PC-9 (cell line): Measurements from ENCODE around the gene NUDCD3. TPM values are rescaled to one million over a fixed set of nuclear protein-coding genes. Genes with fewer than 3 reads are reported as not detected.

ENCODE experiments used
- BruUV-seq: library from RNA; stranded (reverse); fragments of 400-500 nt; replicated peaks from 2 replicates; lab custom pipeline; 2021; lab: Mats Ljungman, UMichigan
- CTCF ChIA-PET: fragments of 300-600 bp; sonication (Branson Sonifier 250); formaldehyde crosslinking; loops from one replicate; lab custom pipeline; 2022; ENCODE audit warnings: antibody characterized with exemption; lab: Charles Lee
- POLR2A ChIA-PET: fragments of 300-600 bp; sonication (Branson Sonifier 250); formaldehyde crosslinking; loops from one replicate; lab custom pipeline; 2022; ENCODE audit warnings: antibody characterized with exemption; ENCODE audit not compliant: unreplicated experiment; lab: Charles Lee
- DNase-seq, 2 experiments: peaks; one replicate each; pipeline versions ENCODE4 v3.0.0 to v3.0.0-alpha.2; 2015 to 2022; ENCODE audit warnings: mixed read lengths in 1 of 2
- H2AFZ ChIP-seq: fragments of 200-600 bp; sonication (generic); 2 replicates; pipeline ENCODE4 v1.8.1; 2017; ENCODE audit warnings: antibody characterized with exemption
- H3F3A ChIP-seq: fragments of 200-600 bp; sonication (generic); 2 replicates; pipeline ENCODE4 v1.8.1; 2017; ENCODE audit warnings: antibody characterized with exemption, mild to moderate bottlenecking, low read depth; ENCODE audit not compliant: insufficient read depth
- H3K27ac ChIP-seq: fragments of 200-600 bp; sonication (generic); 2 replicates; pipeline ENCODE4 v1.6.1; 2016; ENCODE audit warnings: mixed run types
- H3K27me3 ChIP-seq: fragments of 200-600 bp; sonication (generic); 2 replicates; pipeline ENCODE4 v1.6.1; 2016; ENCODE audit warnings: low read depth, mixed run types; ENCODE audit not compliant: insufficient read depth
- H3K36me3 ChIP-seq: fragments of 200-600 bp; sonication (generic); 2 replicates; pipeline ENCODE4 v1.6.1; 2016; ENCODE audit warnings: low read depth, mixed run types
- H3K4me1 ChIP-seq: fragments of 200-600 bp; sonication (generic); replicated peaks from 2 replicates; pipeline ENCODE4 v1.6.1; 2016; ENCODE audit warnings: mixed run types; ENCODE audit not compliant: insufficient read depth
- H3K4me2 ChIP-seq: fragments of 200-600 bp; sonication (generic); 2 replicates; pipeline ENCODE4 v1.6.1; 2017; ENCODE audit warnings: mixed run types
- H3K4me3 ChIP-seq: fragments of 200-600 bp; sonication (generic); 2 replicates; pipeline ENCODE4 v1.6.1; 2016; ENCODE audit warnings: mixed run types
- H3K79me2 ChIP-seq: fragments of 200-600 bp; sonication (generic); 2 replicates; pipeline ENCODE4 v1.6.1; 2017; ENCODE audit warnings: low read depth, mixed run types
- H3K9me2 ChIP-seq: fragments of 200-600 bp; sonication (generic); 2 replicates; pipeline ENCODE4 v1.8.1; 2017; ENCODE audit warnings: mild to moderate bottlenecking; ENCODE audit not compliant: insufficient read depth
- H3K9me3 ChIP-seq: fragments of 200-600 bp; sonication (generic); 2 replicates; pipeline ENCODE4 v1.8.1; 2016; ENCODE audit warnings: low read depth; ENCODE audit not compliant: insufficient read depth
- H4K20me1 ChIP-seq: fragments of 200-600 bp; sonication (generic); 2 replicates; pipeline ENCODE4 v1.8.1; 2017; ENCODE audit not compliant: insufficient read depth
- EZH2 ChIP-seq: fragments of 200-600 bp; sonication (generic); IDR thresholded peaks from 2 replicates; pipeline ENCODE4 v1.8.0; 2017; ENCODE audit warnings: antibody characterized with exemption, low read depth
- intact Hi-C: fragments of 100-400 bp; cut with micrococcal nuclease; formaldehyde crosslinking; loops from one replicate; pipeline ENCODE4 v1.10.0; 2022; ENCODE audit not compliant: unreplicated experiment
- total RNA-seq: library from RNA; stranded (reverse); gene quantifications from 2 replicates; pipeline ENCODE4 v1.2.3, GENCODE V29; 2021
- TF ChIP-seq, protein P1 (sequence below): fragments of 200-600 bp; sonication (generic); conservative IDR thresholded peaks from 2 replicates; pipeline ENCODE4 v1.6.1; 2017; ENCODE audit warnings: mixed run types, antibody characterized with exemption, mild to moderate bottlenecking, moderate library complexity

NUDCD3 gene
- total RNA-seq, 1 experiment from 2014 or later, result 149 TPM

DNA sequence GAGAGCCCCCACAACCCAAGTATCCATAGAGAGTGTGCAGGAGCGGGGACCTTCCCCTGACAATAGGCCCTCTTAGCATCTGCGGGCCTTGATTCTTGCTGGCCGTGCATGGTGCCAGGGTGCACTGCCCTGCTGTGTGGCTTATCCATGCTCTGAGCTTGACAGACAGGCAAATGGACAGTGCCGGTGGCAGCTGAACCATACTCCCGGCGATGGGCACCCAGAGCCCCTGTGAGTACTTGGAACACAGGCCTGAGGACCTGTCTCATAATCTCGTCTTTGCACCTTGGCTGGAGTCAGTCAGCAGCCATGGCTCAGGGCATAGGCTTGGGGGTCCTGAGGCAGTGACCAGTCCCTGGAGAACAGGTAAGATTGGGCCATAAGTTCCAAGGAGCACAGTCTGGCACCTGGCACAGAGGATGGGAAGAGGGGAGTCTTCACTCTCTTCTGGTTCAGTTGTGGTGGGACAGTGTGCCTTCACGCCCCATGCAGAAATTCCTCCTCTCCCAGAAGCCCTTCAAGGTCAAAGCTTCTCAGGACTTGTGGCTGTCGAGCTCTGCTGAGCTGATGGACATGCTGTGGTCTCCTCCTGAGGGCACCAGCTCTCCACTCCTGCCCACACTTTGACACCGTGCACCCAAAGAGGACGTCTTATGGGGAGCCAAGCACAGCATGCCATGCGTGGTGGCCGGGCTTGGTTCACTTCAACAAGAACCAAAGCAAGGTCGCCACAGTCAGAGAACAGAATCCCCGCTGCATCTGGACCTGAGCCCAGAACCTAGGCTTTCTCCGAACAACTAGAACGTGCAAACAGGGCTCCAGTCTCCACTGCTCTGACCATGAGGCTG, 105.6 kb downstream of the NUDCD3 start:
- ChIA-PET CTCF (no interaction called here), POLR2A (no interaction called here)
- no peak overlapping the region for H3K27ac ChIP-seq
- no peak for DNase-seq
- H3K4me1 ChIP-seq, result peaks cover 19% of the 10 kb centered on the region
- 0 out of 2 replicates have a peak, but pooled peaks cover 10% of the 10 kb centered on the region for H3K36me3 ChIP-seq
- H2AFZ ChIP-seq, result no peak overlapping the region
- TF ChIP-seq, protein P1, sequence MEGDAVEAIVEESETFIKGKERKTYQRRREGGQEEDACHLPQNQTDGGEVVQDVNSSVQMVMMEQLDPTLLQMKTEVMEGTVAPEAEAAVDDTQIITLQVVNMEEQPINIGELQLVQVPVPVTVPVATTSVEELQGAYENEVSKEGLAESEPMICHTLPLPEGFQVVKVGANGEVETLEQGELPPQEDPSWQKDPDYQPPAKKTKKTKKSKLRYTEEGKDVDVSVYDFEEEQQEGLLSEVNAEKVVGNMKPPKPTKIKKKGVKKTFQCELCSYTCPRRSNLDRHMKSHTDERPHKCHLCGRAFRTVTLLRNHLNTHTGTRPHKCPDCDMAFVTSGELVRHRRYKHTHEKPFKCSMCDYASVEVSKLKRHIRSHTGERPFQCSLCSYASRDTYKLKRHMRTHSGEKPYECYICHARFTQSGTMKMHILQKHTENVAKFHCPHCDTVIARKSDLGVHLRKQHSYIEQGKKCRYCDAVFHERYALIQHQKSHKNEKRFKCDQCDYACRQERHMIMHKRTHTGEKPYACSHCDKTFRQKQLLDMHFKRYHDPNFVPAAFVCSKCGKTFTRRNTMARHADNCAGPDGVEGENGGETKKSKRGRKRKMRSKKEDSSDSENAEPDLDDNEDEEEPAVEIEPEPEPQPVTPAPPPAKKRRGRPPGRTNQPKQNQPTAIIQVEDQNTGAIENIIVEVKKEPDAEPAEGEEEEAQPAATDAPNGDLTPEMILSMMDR, result no peak
- TF ChIP-seq EZH2, result no peak
- peaks cover under 1% of the 10 kb centered on the region; the same call in 1 of the 2 replicates for H3F3A ChIP-seq
- no peaks in the 10 kb centered on the region for H3K79me2 ChIP-seq
- H4K20me1 ChIP-seq, result no peaks in the 10 kb centered on the region
- H3K9me2 ChIP-seq, result no peaks in the 10 kb centered on the region
- H3K9me3 ChIP-seq, result no peaks in the 10 kb centered on the region
- no peaks in the 10 kb centered on the region for H3K27me3 ChIP-seq
- H3K4me2 ChIP-seq, result no peak overlapping the region
- no TSS peak for BruUV-seq
- H3K4me3 ChIP-seq, result no peak overlapping the region
- intact Hi-C loops, result loop anchor here (5.0 kb wide), 1 partner anchor 143 kb away; no protein-coding TSS in a partner anchor

DNA sequence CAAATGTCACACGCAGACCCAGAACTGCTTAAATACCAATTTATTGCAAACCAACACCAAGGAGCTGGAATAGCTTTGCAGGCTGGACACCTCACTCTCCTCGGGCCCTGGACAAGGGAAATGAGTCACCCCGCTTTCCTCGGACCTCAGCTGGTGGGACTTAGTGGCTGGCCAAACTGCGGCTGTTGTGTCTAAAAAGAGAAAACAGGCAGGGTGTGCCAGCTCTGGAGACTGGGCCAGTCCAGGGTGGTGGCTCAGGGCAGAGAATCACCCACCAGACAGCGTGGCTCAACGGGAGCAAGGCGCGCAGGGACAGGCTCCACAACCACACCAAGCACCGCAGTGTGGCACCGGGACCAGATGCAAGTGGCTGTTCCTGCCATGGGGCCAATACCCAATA, 106.9 kb downstream of the NUDCD3 start:
- TSS peak; percentile 4 for BruUV-seq
- Histone ChIP-seq H3K4me1 (peaks cover 31% of the 10 kb centered on the region), H3K27me3 (no peaks in the 10 kb centered on the region), H3K9me2 (no peaks in the 10 kb centered on the region), H3K79me2 (no peaks in the 10 kb centered on the region), H4K20me1 (no peaks in the 10 kb centered on the region), H3K4me3 (no peak overlapping the region), H3K4me2 (no peak overlapping the region), H3F3A (peaks cover 11% of the 10 kb centered on the region; the same call in 1 of the 2 replicates), H3K27ac (no peak overlapping the region), H3K36me3 (0 out of 2 replicates have a peak, but pooled peaks cover 10% of the 10 kb centered on the region), H3K9me3 (no peaks in the 10 kb centered on the region), H2AFZ (no peak overlapping the region)
- TF ChIP-seq, protein P1, result no peak
- no peak for TF ChIP-seq EZH2
- ChIA-PET POLR2A (interaction anchor here (0.8 kb wide), 1 partner anchor 590 kb away, joined by 4 read pairs; no protein-coding TSS in a partner anchor), CTCF (interaction anchor here (1.1 kb wide), 1 partner anchor 9 kb away, joined by 3 read pairs; no protein-coding TSS in a partner anchor)
- intact Hi-C loops, result loop anchor here (5.0 kb wide), 1 partner anchor 141 kb away; no protein-coding TSS in a partner anchor
- peak in 1 of 2 experiments; percentile 48 for DNase-seq

DNA sequence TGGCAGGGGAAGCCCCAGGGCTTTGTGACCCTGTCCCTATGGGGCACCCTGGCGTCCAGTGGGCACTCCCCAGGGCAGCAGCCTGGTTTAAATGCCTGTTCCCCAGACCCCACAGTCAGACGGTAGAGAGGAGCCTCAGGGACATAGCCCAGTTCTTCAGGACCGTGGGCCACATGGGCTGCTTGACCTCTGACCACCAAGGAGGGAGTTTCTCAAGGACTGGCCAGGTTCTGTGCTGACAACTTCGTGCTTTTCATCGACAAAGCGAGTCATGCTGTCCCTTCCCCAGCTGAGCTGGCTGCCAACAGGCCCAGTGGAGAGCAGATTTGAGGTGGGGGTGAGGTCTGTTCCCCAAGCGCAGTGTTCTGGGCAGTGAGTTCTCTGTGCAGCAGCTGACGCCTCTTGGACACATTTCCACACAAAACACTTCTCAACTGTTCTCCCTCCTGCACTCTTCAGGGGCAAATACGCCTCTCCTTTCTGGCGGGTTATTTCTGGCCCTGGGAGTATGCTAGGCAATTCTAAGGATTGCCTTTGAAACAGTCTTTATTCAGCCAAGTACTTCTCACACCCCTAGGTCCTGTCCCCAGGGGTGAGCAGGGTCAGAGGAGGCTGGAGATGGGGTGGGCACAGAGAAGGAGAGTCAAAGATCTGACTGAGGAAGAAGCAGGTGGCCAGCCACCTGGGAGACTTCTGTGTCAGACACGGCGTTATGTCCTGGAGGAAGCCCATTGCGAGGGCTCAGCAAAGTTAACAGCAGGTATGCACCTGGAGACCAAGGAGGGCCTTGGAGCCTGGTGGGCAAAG, 107.8 kb downstream of the NUDCD3 start:
- H3K4me2 ChIP-seq, result no peak overlapping the region
- H3F3A ChIP-seq, result peaks cover 15% of the 10 kb centered on the region; the same call in 1 of the 2 replicates
- H3K4me1 ChIP-seq, result peaks cover 40% of the 10 kb centered on the region
- H3K9me3 ChIP-seq, result no peaks in the 10 kb centered on the region
- no peak overlapping the region for H3K27ac ChIP-seq
- DNase-seq, result no peak
- intact Hi-C loops, result loop anchor here (5.0 kb wide), 1 partner anchor 140 kb away; no protein-coding TSS in a partner anchor
- H3K36me3 ChIP-seq, result 0 out of 2 replicates have a peak, but pooled peaks cover 10% of the 10 kb centered on the region
- H3K4me3 ChIP-seq, result no peak overlapping the region
- no peaks in the 10 kb centered on the region for H3K79me2 ChIP-seq
- POLR2A ChIA-PET, result no interaction called here
- no peaks in the 10 kb centered on the region for H4K20me1 ChIP-seq
- no TSS peak for BruUV-seq
- H3K27me3 ChIP-seq, result no peaks in the 10 kb centered on the region
- TF ChIP-seq, protein P1, result no peak
- no peak for TF ChIP-seq EZH2
- no peak overlapping the region for H2AFZ ChIP-seq
- H3K9me2 ChIP-seq, result no peaks in the 10 kb centered on the region
- CTCF ChIA-PET, result interaction anchor here (1.1 kb wide), 1 partner anchor 9 kb away, joined by 3 read pairs; no protein-coding TSS in a partner anchor
